HG02571 (cell line): ENCODE measurements around the gene RBFOX1.

Experiments
- ATAC-seq: cut with Tn5 transposase; IDR thresholded peaks from one replicate; pipeline ENCODE4 v1.9.1; 2021; ENCODE audit warnings: mild to moderate bottlenecking, moderate library complexity; ENCODE audit not compliant: unreplicated experiment

RBFOX1 gene

GRCh38 chr16:7372095-7372494, 39.5 kb downstream of the RBFOX1 start:
- ATAC-seq = no peak

- ATAC-seq = no peak
Observed at GRCh38 chr16:7373776-7374175, 41.1 kb downstream of the RBFOX1 start.

- no peak for ATAC-seq
Observed at GRCh38 chr16:7374614-7375174, 42.0 kb downstream of the RBFOX1 start.

GRCh38 chr16:7376227-7376626, 43.6 kb downstream of the RBFOX1 start:
- no peak for ATAC-seq

GRCh38 chr16:7377231-7377630, 44.6 kb downstream of the RBFOX1 start:
- ATAC-seq = no peak

DNA sequence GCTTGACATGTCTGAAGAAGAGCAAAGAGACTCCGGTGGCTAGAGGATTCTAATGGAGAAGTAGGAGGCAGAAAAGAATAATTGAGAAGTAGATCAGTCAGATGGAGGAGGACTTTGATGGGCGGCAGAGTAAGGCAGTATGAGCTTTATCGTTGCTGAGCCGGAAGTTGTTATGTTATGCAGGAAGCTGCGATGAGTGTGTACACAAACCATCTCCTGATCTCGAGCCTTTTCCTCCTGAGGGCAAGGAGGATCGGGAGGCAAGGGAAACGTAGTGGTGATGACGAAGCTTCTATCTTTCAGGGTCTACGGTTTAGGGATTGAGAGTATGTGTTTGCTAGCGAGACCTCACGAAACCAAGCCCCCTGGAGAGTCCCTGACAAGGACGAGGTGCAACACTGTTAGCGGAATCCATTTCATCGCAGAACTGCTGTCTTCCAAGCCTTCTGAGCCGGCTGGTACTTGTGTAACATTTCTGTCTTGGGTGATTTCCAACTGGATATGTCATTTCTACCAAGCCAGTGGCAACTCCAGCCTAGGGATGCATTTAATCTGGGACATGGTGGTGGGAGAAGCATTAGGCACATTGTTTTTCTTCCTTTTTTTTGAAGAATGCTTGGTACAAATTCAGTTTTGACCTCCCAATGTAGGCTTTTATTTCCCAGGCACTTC, 45.5 kb downstream of the RBFOX1 start:
- ATAC-seq = no peak

GRCh38 chr16:7380441-7380840, 47.8 kb downstream of the RBFOX1 start:
- ATAC-seq = no peak

DNA sequence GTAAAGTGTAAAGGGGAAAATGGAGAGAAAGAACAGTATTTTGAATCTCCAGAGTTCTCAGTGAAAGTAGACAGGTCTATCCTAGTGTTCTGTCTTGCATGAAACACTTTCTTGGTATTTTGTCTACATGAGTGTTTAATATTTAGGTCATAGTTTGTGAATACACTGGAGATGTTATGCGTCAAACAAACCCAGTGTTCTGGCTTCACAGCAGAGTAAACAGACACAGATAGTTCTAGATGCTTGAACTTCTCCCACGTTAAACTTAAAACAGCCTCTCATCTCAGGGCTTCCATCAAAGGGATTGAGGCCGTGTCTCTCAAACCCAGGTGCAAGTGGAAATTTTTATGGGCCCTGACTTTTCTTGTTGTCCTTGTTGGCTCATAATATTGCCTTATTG, 48.3 kb downstream of the RBFOX1 start:
- ATAC-seq = no peak

GRCh38 chr16:7381671-7382070, 49.0 kb downstream of the RBFOX1 start:
- no peak for ATAC-seq

DNA sequence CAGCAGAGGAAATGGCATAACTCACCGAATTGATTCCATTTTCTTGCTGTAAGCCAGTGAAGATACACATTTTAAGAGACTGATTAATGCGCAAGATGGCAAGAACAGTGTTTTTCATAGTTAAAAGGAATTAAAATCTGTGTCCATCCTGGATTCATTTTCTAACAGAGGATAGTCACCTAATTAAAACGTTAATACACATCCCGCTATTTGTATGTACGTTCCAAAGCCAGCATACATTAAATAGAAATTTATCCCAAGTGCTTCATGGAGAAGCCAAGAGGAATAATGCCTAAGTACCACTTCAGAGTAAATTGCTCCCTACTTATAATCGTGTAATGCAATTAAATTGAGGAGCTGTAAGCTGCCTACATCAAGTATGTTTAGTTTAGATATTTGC, 49.9 kb downstream of the RBFOX1 start:
- no peak for ATAC-seq

GRCh38 chr16:7390974-7391373, 58.3 kb downstream of the RBFOX1 start:
- no peak for ATAC-seq

DNA sequence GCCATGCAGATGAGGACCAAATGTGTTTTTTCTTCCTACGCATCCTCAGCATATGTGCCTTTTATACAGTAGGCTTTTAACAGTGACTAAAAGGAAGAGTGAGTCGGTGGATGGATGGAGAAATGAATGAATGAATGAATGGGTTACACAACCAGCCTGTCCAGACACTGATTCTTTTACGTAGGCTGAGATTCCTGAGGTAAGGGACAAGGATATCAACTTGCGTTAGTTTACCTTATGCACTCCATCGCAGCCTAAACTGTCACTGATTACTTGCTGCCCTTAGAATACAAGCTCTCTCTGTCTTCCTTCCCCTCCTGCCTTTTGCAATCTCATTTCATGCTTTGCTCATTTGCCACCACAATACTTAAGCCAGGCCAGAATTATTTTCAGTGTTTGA, 59.0 kb downstream of the RBFOX1 start:
- no peak for ATAC-seq

GRCh38 chr16:7392206-7392605, 59.6 kb downstream of the RBFOX1 start:
- no peak for ATAC-seq

DNA sequence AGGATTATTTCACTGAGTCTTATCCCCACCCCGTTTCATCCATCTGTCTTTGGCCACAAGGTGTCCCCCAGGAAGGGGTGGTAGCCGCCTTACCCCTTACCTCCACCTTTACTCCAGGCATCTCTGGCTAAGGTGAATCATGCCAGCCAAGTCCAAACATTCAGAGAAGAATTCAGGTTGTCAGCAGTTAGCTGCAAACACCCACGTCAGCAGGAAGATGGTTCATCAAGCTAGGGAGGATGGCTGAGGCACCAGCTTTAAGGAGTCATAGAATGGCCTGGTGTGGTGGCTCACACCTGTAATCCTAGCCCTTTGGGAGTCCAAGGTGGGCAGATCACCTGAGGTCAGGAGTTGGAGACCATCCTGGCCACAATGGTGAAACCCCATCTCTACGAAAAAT, 61.0 kb downstream of the RBFOX1 start:
- ATAC-seq = no peak

- ATAC-seq = no peak
Observed at GRCh38 chr16:7394720-7395336, 62.2 kb downstream of the RBFOX1 start.

GRCh38 chr16:7397901-7398300, 65.3 kb downstream of the RBFOX1 start:
- no peak for ATAC-seq

DNA sequence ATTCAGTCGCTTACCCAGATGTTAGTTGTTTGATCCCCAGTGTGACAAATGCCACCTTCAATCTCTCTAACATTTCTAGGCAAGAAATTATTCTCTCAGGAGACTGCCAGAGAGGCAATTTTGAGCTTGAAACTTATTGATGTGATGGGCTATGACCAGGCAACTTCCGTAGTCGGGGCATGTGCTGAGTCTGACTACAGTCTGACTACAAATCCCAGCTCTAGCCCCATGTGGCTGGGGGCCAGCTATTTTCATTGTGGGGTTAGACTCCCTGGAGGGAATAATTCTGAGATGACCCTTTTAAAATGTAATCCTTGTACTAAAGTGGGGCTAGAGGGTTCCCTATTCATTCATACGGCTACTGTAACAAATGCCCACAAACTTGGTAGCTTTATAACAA, 65.9 kb downstream of the RBFOX1 start:
- no peak for ATAC-seq

- no peak for ATAC-seq
Observed at GRCh38 chr16:7399296-7399695, 66.7 kb downstream of the RBFOX1 start.

GRCh38 chr16:7400117-7400890, 67.7 kb downstream of the RBFOX1 start:
- no peak for ATAC-seq

DNA sequence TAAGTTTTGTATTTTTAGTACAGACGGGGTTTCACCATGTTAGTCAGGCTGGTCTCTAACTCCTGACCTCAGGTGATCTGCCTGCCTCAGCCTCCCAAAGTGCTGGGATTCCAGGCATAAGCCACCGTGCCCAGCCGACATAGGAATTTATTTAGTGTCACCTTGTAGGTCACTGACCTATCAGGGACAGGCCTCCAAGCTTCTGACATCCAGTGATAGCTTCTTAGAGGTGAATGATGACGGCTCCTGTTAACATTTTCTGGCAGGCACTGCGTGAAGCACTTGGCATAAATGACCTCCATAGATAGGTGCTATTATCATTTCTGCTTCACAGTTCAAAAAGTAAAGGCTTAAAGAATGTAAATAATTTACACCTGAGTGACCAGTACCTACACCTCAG, 71.6 kb downstream of the RBFOX1 start:
- no peak for ATAC-seq

DNA sequence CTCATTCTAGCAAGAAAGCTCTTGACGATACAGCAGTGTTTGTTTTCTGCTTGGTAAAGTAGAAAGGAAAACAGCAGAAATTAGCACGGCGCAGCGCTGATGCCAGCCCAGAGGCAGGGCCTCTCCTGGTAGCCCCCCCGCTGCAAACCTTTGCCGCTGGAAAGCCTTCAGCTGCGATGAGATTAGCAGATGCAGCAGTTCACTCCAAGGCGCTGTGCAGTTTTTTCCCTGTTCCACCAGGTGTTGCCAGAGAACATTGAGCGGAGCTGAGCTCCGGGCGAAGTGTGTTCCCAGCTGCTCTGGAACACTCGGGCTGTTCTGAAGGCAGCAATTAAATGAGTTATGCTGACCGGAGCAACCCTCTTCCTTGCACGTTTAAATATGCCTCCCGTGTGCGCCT, 72.5 kb downstream of the RBFOX1 start:
- no peak for ATAC-seq
